ENCODE results near the gene SYPL2.

The SYPL2 gene

GRCh38 chr1:109528712-109529111 is 62.4 kb downstream of the SYPL2 start:
- peaks cover 20% of the 10 kb centered on the region for H3K4me1 Mint-ChIP-seq (ENCODE audit: low read depth)
- H3K4me3 Mint-ChIP-seq = no peak overlapping the region
- H3K27me3 Mint-ChIP-seq (ENCODE audit: low read depth) = peaks cover 16% of the 10 kb centered on the region
- H3K27ac Mint-ChIP-seq = peak overlapping the region; percentile 39
- no peaks in the 10 kb centered on the region for H3K9me3 Mint-ChIP-seq
- H3K36me3 Mint-ChIP-seq (ENCODE audit: low read depth) = no peaks in the 10 kb centered on the region

GRCh38 chr1:109529881-109530456 is 63.6 kb downstream of the SYPL2 start:
- H3K27me3 Mint-ChIP-seq (ENCODE audit: low read depth) = peaks cover 11% of the 10 kb centered on the region
- H3K4me1 Mint-ChIP-seq (ENCODE audit: low read depth) = peaks cover 20% of the 10 kb centered on the region
- H3K27ac Mint-ChIP-seq = no peak overlapping the region
- H3K4me3 Mint-ChIP-seq = no peak overlapping the region
- no peaks in the 10 kb centered on the region for H3K9me3 Mint-ChIP-seq
- no peaks in the 10 kb centered on the region for H3K36me3 Mint-ChIP-seq (ENCODE audit: low read depth)

- Mint-ChIP-seq H3K27me3 (ENCODE audit: low read depth) (peaks cover 11% of the 10 kb centered on the region), H3K4me1 (ENCODE audit: low read depth) (peaks cover 20% of the 10 kb centered on the region), H3K9me3 (no peaks in the 10 kb centered on the region), H3K27ac (no peak overlapping the region), H3K4me3 (peak overlapping the region; percentile 13), H3K36me3 (ENCODE audit: low read depth) (no peaks in the 10 kb centered on the region)
These were observed 64.2 kb downstream of the SYPL2 start for GRCh38 chr1:109530457-109531087.

GRCh38 chr1:109531380-109531779 is 65.0 kb downstream of the SYPL2 start:
- H3K9me3 Mint-ChIP-seq = no peaks in the 10 kb centered on the region
- peak overlapping the region; percentile 13 for H3K4me3 Mint-ChIP-seq
- no peaks in the 10 kb centered on the region for H3K36me3 Mint-ChIP-seq (ENCODE audit: low read depth)
- peak overlapping the region; percentile 62 for H3K27ac Mint-ChIP-seq
- peaks cover 20% of the 10 kb centered on the region for H3K4me1 Mint-ChIP-seq (ENCODE audit: low read depth)
- H3K27me3 Mint-ChIP-seq (ENCODE audit: low read depth) = peaks cover 7% of the 10 kb centered on the region

Measured in T-helper 1 cell treated with Interleukin-12 subunit alpha and Interleukin-12 subunit beta and Interleukin-4 antibody, amounts not matched to agents 30 μg/mL and 1 μg/mL, for 36 hours (primary cell).